ENCODE results near the gene NMRAL1. TPM values are rescaled to one million over a fixed set of nuclear protein-coding genes. Genes with fewer than 3 reads are reported as not detected.

NMRAL1 gene
- total and polyA plus RNA-seq, 10 of the 15 experiments (the other 5 are each of a cell fraction or from before 2014, with no cell fraction given), result 4.8 to 102 (median 62.5) TPM

- no peak overlapping the region for H3K9ac ChIP-seq (ENCODE audit: control insufficient read depth, insufficient read depth, low read length)
- SMC1A ChIA-PET (ENCODE audit: uncharacterized antibody, unreplicated experiment), result interaction anchor here (2.1 kb wide), 1 partner anchor 9 kb away, joined by 6 read pairs; no protein-coding TSS in a partner anchor
- TF ChIP-seq HDGF (IDR thresholded peaks at IDR 0.05) (no peak), BRCA1 (IDR thresholded peaks at IDR 0.05; ENCODE audit: low read depth, low read length) (no peak), SKIL (IDR thresholded peaks at IDR 0.05; ENCODE audit: low read depth, poor library complexity, severe bottlenecking) (no peak), KLF5 (IDR thresholded peaks at IDR 0.05; ENCODE audit: partially characterized antibody) (no peak), SIN3A (IDR thresholded peaks at IDR 0.05; ENCODE audit: low read depth, low read length) (no peak), CREM (IDR thresholded peaks at IDR 0.05; ENCODE audit: low read depth) (no peak), BHLHE40 (IDR thresholded peaks at IDR 0.05; ENCODE audit: borderline replicate concordance in 1 of 2, low read depth in 2 of 2, low read length in 1 of 2) (no peak), ZSCAN29 (IDR thresholded peaks at IDR 0.05) (no peak), PRDM15 (CRISPR knock-in tag; IDR thresholded peaks at IDR 0.05) (no peak), REST (IDR thresholded peaks at IDR 0.05; ENCODE audit: low read depth, low read length) (no peak)
Measured at GRCh38 chr16:4509420-4509819, 35.0 kb upstream of the NMRAL1 start.

More at GRCh38 chr16:4509420-4509819, 35.0 kb upstream of the NMRAL1 start:
- intact Hi-C loops (cut with micrococcal nuclease; ENCODE audit: unreplicated experiment), result no loop called here
- Histone ChIP-seq H3K27me3 (replicated peaks in 1 of 2; ENCODE audit: control insufficient read depth in 2 of 2, insufficient read depth in 2 of 2, low read length in 1 of 2) (no peaks in the 10 kb centered on the region), H3K4me2 (ENCODE audit: control insufficient read depth, insufficient read depth) (no peak overlapping the region), H3K9me3 (replicated peaks; ENCODE audit: control insufficient read depth, insufficient read depth, low read length) (no peaks in the 10 kb centered on the region), H3K4me1 (ENCODE audit: control insufficient read depth, insufficient read depth, low read length) (peaks cover 30% of the 10 kb centered on the region), H2AFZ (ENCODE audit: control insufficient read depth, low read depth, low read length) (no peak overlapping the region), H3K4me3 (no peak overlapping the region), H3K79me2 (ENCODE audit: control insufficient read depth, insufficient read depth, low read length) (no peaks in the 10 kb centered on the region; the same call in 1 of the 2 replicates), H3K36me3 (ENCODE audit: control insufficient read depth in 2 of 2, insufficient read depth in 2 of 2, low read length in 1 of 2) (peaks cover 24 to 53% of the 10 kb centered on the region in 2 experiments; a peak in 3 of 4 replicates), H3K27ac (ENCODE audit: control insufficient read depth, insufficient read depth) (no peak overlapping the region), H4K20me1 (ENCODE audit: control insufficient read depth, insufficient read depth) (no peaks in the 10 kb centered on the region)
- no peak for DNase-seq (ENCODE audit: low read depth, low spot score)
- no peak for ATAC-seq
- BruUV-seq (replicated peaks), result no TSS peak
- in situ Hi-C loops (cut with MboI), result no loop called here
- no peak for FAIRE-seq
- ChIA-PET RAD21 (ENCODE audit: unreplicated experiment) (interaction anchor here (0.7 to 1.4 kb wide), 2 partner anchors 39 to 107 kb away, joined by 4 to 7 read pairs; no protein-coding TSS in a partner anchor), POLR2A (no interaction called here), CTCF (interaction anchor here (1.1 to 6.5 kb wide), 4 partner anchors 8 to 37 kb away, joined by 3 to 90 read pairs (median 4); no protein-coding TSS in a partner anchor)
- 95% methylated on average over 8 of the region's 8 CpGs for WGBS (ENCODE audit: insufficient coverage, insufficient replicate concordance, low lambda C conversion rate, missing lambda C conversion rate)

Measured in GM12878 (cell line).